Ishikawa (cell line): Measurements from ENCODE around the gene ACSL4.

Experiments
- CEBPB ChIP-seq: IDR thresholded peaks from 2 replicates; pipeline ENCODE4 v1.6.1; 2012
- CREB1 ChIP-seq: IDR thresholded peaks from 2 replicates; pipeline ENCODE4 v1.6.1; 2012; ENCODE audit warnings: low read depth
- EP300 ChIP-seq: IDR thresholded peaks from 2 replicates; pipeline ENCODE4 v1.6.1; 2012; ENCODE audit warnings: borderline replicate concordance
- FOXM1 ChIP-seq: IDR thresholded peaks from 2 replicates; pipeline ENCODE4 v1.6.1; 2012; ENCODE audit warnings: low read depth, borderline replicate concordance
- NFIC ChIP-seq: IDR thresholded peaks from 2 replicates; pipeline ENCODE4 v1.6.1; 2012
- RAD21 ChIP-seq: IDR thresholded peaks from 2 replicates; pipeline ENCODE4 v1.6.1; 2012; ENCODE audit warnings: low read depth
- TAF1 ChIP-seq: IDR thresholded peaks from 2 replicates; pipeline ENCODE4 v1.6.1; 2012; ENCODE audit warnings: low read depth, mild to moderate bottlenecking
- TEAD4 ChIP-seq: IDR thresholded peaks from 2 replicates; pipeline ENCODE4 v1.6.1; 2012
- YY1 ChIP-seq: IDR thresholded peaks from 2 replicates; pipeline ENCODE4 v1.6.1; 2012; ENCODE audit warnings: low read depth
- ZBTB7A ChIP-seq: IDR thresholded peaks from 2 replicates; pipeline ENCODE4 v1.6.1; 2012; ENCODE audit warnings: low read depth
- TF ChIP-seq, protein P1 (sequence below): IDR thresholded peaks from 2 replicates; pipeline ENCODE4 v1.6.1; 2012; ENCODE audit warnings: low read depth, mild to moderate bottlenecking
- TF ChIP-seq, protein P2 (sequence below): IDR thresholded peaks from 2 replicates; pipeline ENCODE4 v1.6.1; 2012
- TF ChIP-seq, protein P3 (sequence below): IDR thresholded peaks from 2 replicates; pipeline ENCODE4 v1.6.1; 2012

DNA sequence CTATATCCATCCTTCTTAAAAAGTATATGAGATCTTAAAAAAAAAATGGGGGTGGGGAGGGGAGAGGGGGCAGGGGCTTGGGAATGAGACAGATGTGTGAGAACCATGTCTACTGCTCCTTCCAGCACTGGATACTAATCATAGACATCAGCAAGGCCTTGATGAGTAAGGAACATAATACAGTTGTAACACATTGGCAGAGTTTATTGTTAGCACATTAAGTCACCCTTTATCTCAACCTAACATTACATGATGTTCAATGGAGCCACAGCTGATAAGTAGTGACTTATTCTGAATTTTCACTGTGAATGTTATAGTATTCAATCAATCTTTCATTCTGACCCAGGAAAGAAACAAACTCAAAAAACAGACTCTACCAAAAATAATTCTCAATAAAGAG lies 60.8 kb downstream of the ACSL4 start:
- TF ChIP-seq YY1 = no peak
- no peak for TF ChIP-seq EP300
- no peak for TF ChIP-seq TAF1
- TF ChIP-seq, protein P1, sequence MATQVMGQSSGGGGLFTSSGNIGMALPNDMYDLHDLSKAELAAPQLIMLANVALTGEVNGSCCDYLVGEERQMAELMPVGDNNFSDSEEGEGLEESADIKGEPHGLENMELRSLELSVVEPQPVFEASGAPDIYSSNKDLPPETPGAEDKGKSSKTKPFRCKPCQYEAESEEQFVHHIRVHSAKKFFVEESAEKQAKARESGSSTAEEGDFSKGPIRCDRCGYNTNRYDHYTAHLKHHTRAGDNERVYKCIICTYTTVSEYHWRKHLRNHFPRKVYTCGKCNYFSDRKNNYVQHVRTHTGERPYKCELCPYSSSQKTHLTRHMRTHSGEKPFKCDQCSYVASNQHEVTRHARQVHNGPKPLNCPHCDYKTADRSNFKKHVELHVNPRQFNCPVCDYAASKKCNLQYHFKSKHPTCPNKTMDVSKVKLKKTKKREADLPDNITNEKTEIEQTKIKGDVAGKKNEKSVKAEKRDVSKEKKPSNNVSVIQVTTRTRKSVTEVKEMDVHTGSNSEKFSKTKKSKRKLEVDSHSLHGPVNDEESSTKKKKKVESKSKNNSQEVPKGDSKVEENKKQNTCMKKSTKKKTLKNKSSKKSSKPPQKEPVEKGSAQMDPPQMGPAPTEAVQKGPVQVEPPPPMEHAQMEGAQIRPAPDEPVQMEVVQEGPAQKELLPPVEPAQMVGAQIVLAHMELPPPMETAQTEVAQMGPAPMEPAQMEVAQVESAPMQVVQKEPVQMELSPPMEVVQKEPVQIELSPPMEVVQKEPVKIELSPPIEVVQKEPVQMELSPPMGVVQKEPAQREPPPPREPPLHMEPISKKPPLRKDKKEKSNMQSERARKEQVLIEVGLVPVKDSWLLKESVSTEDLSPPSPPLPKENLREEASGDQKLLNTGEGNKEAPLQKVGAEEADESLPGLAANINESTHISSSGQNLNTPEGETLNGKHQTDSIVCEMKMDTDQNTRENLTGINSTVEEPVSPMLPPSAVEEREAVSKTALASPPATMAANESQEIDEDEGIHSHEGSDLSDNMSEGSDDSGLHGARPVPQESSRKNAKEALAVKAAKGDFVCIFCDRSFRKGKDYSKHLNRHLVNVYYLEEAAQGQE = no peak
- TF ChIP-seq RAD21 = no peak
- no peak for TF ChIP-seq CREB1
- TF ChIP-seq, protein P2, sequence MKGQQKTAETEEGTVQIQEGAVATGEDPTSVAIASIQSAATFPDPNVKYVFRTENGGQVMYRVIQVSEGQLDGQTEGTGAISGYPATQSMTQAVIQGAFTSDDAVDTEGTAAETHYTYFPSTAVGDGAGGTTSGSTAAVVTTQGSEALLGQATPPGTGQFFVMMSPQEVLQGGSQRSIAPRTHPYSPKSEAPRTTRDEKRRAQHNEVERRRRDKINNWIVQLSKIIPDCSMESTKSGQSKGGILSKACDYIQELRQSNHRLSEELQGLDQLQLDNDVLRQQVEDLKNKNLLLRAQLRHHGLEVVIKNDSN = no peak
- TF ChIP-seq ZBTB7A = no peak
- no peak for TF ChIP-seq NFIC
- no peak for TF ChIP-seq TEAD4
- TF ChIP-seq FOXM1 = no peak
- TF ChIP-seq, protein P3, sequence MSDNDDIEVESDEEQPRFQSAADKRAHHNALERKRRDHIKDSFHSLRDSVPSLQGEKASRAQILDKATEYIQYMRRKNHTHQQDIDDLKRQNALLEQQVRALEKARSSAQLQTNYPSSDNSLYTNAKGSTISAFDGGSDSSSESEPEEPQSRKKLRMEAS = no peak
- TF ChIP-seq CEBPB = no peak
